ENCODE results near the gene GTF3C4.

- TF ChIP-seq POLR2A (IDR thresholded peaks at IDR 0.05) (no peak), CTCF (IDR thresholded peaks at IDR 0.05) (no peak), POLR2AphosphoS5 (IDR thresholded peaks at IDR 0.05) (no peak), EP300 (IDR thresholded peaks at IDR 0.05) (no peak)
Observed at GRCh38 chr9:132632413-132633129, 37.7 kb upstream of the GTF3C4 start.
